NCI-H446 (cell line): ENCODE results near the gene ZBED5.
"Not testable (repeated sequence)": the region's sequence is repeated elsewhere in the genome, so short reads cannot be mapped to it uniquely, and the experiment has no call there.

Experiments used
- DNase-seq, 2 experiments: peaks; one replicate each; lab custom pipeline; 2025; lab: John Stamatoyannopoulos, UW

The ZBED5 gene

DNA sequence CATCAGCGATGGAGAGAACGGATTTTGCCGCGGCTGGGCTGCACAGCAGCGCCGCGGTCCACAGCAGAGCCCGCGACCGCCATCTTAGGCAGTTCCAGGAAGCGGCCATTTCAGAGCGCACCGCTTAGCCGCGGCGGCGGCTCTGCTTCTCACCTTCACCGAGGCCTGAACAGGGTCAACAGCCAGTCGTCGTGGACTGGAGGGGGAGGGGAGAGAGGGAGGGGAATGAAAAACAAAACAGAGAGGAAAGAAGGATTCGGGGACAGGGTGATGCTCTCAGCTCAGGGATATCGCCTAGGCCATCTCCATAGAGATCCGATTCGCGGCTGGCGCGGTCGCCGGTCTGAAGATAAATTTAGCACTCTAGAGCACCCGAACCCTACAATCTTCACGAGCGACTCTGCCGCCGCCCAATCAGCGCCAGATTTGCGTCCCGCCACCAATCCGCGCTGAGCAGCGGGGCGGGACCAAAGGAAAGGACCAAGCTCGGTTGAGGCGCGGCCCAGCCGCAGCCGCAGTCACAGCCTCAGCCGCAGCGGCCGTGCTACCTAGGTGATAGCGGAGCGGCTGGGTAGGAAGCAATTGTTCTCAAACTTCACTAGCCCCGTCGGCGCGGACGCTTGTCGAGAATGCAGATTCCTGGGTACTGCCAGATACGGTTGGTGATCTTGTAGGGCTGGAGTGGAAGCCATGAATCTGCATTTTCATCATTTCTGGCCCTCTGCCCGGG lies at the start of gene ZBED5:
TSS of gene ZBED5 (minus strand) at position 345 of the 730 bp plus-strand sequence. CDS start 3,108 bp downstream, outside the sequence.
- DNase-seq: peak; percentile 90 to 99

DNA sequence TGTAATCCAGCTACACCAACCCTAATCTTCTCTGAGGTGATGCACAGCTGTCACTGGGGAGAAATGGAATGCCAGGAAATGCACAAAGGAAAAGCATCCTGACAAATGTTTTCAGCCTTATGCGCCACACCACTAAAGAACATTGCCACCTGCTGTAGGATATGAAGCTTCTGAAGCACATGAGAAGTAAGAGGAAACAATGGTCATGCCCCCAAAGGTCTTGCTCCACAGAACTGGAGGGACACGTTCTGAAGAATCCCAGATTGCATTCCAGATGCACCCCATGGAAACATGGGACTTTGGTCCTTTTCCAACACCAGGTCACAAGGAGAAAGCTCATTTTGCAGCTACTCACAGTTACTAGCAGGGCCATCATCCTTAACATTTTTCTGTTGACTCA lies 48.7 kb upstream of the ZBED5 start:
- peak in 1 of 2 experiments; percentile 21 for DNase-seq

DNA sequence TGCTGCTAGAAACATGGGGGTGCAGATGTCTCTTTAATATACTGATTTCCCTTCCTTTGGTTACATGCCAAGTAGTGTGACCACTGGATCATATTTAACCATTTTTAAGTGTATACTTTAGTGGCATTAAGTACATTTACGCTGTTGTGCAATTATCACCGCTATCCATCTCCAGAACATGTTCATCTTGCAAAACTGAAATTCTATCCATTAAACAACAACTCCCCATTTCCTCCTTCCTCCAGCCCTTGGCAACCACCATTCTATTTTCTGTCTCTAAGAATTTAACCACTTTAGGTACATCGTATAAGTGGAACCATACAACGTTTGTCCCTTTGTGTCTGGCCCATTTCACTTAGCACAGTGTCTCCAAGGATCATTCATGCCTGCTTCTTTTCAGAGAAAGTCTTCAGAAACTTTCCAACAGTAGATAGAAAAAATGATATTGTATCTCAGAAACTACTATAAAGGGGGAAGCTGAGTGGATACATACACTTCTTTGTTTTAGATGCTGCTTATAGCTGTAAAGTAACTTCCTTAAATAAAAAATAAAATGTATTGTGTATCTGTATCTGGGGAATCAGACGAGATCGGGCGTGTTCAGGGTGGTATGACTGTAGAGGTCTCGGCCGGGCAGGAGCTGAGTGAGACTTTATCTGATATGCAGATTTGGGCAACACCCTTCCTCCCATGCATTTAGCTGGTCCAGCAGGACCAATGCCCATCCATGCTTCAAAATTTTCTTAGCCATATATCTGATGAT lies 44.6 kb upstream of the ZBED5 start:
- no peak for DNase-seq

DNA sequence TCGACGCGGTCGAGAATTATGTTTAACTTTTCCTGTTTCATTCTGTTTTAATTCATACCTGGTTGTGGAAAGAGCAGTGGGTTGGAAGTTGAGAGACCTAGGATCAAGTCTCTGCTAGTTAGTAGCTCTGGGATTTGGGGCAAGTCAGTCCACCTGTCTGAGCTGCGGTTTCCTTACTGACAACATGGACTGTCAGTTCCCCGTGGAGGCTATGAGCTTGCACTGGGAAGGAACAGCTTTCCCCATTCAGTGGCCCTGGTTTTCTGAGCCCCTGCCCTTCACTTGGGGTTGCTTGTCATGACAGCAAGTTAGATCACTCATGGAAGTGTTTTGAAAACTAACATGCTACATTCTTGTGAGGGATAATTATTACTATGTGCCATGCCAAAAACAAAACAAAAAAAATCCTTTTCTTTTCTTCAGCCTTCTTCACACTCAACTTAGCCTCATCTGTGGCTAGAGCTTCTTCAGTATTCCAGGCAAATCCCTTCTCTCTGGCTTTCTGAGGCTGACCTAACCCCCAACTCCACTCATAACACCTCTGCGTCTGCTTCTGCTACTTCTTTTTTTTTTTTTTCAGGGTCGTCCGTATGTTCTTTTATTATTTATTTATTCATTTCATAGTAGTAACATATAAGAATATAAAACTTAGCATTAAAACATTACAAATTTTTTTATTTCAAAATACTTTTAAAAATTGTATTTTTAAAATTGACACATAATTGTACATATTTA lies 43.0 kb upstream of the ZBED5 start:
- DNase-seq: peak in 1 of 2 experiments; percentile 34

DNA sequence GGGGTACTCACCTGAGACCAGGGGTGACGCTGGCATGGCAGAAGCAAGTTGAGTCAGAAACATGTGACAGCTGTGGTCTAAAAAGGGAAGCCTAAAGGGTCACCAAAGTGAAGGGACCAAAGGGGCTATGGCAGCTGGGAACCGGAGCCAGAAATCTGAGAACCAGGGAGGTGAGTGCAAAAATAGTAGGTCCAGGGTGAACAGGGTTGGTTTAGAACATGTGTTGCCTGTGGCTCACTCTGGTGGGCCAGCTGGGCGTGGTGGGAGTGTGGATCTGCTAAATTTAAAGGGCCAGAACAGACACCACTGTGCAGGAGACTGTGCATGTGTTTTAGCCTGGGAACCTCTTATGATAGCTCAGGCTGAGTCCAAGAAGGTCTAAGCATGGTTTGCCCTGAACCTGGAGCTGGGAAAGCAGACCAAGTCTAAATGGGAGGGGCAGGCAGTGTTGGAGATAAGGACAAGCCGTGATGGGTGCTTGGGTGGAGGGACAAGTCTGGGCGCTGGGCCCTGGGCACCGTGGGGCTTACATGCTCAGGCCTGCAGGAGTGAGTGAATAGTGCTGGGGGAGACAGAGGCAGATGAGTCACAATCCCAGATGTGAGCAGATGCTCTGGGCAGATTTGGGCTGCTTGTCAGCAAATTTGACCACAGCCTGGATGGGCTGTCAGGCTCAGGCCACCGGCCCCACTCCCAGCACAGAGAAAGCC lies 41.4 kb upstream of the ZBED5 start:
- peak in 1 of 2 experiments; percentile 45 for DNase-seq

DNA sequence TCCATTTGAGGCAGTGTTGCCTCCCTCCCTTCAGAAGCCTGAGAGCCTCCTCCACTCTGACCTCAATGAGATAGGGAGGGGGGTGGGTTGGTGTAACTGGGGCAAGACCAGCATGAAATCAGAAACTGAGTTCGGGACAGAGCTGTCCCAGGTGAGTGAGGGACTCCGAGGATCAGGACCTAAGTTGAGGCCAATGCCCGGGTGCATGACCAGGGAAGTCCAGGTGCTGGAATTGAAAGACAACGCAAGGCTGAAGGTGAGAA lies 40.8 kb upstream of the ZBED5 start:
- no peak for DNase-seq

DNA sequence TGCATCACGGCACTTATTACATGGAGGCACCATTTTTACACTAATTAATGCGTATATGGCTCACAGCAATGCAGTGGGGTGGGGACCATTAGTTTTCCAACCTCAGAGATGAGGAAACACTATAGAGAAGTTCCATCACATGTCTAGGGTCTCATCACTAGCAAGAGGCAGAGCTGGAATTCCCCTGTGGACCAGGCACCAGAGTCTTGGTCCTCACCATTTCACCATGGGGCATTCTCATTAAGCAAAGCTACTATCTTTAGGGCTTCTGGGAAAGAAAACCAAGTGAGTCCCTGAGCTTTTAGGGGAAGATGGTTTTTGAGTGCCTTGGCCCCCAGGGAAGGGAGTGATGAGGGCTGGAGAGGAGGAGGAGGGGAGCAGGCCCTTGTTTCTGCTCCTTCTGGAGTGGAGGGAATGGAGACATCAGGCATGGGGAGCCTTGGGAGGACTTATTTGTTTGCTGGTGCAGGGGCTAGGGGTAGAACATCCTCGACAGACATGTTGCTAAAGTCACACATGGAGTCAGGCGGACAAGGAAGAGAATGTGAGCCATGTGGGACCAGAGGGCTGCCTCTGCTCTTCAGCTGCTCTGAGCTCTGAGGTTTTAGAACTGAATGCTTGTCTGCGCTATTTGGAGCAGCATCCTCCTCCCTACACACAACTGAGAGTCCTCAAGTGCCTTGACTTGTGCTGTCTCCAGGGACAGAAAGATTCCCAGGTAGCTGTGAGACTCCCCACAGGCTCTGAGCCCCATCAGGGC lies 40.3 kb upstream of the ZBED5 start:
- DNase-seq: no peak

DNA sequence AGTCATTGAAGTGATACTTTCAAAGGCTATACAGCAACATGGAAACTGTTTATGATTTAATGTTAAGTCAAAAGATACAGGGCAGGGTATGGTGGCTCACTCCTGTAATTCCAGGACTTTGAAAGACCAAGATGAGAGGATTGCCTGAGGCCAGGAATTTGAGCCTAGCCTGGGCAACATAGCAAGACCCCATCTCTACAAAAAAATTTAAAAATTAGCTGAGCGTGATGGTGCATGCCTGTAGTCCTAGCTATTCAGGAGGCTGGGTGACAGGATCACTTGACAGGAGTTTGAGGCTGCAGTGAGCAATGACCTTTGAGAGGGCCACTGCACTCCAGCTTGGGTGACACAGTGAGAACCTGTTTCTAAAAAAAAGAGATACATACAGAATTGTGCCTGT lies 39.3 kb upstream of the ZBED5 start:
- DNase-seq: no peak

DNA sequence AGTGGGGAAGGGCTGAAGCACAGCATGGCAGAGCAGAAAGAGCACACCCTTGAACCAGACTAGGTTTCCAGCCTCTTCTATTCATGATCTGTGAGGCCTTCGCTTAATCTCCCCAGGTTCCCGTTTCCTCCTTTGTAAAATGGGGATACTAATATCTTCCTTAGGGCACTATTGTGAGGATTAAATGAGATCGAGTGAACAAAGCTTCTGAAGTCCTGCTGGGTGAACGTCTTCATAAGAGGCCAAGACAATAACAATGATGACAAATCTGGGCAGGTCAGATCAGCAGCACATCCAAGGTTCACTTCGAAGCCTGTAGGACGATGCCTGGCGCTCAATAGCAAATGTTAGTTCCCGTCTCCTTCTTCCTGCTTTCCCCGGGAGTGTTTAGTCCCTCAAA lies 38.6 kb upstream of the ZBED5 start:
- no peak for DNase-seq

DNA sequence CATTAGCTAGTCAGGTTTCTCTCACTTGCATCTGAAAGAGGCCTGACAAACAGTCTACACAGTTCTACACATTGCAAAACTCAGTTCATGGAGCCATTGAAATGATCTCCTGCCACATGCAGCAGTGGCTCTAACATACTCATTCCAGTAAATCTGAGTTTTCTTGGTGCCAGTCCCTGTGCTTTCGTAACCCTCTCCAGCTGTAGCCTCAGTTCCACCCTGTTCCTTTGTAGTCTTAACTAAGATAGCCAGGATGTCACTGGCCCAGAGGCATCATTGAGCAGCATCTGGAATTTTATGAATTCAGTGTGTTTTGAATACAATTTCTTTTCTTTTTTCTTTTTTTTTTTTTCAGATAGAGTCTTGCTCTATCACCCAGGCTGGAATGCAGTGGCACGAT lies 37.4 kb upstream of the ZBED5 start:
- DNase-seq: no peak

DNA sequence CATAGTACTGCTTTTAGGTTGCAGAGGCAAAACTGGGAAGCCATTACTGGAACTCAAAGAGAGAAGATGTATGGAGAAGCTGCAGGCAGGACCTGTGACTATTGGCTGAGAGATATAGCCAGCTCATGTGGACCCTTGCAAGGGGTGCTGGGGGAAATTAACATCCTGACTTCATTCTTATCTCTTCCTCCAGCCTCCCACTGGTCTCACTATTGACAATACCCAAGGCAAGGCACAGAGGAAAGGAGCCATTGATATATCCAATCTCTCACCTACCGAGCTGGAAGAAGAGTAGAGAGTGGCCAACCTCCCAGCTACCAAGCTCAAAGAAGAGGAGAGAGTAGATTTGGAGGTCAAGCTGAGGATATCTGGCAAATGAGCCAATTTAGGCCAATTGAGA lies 36.8 kb upstream of the ZBED5 start:
- no peak for DNase-seq

DNA sequence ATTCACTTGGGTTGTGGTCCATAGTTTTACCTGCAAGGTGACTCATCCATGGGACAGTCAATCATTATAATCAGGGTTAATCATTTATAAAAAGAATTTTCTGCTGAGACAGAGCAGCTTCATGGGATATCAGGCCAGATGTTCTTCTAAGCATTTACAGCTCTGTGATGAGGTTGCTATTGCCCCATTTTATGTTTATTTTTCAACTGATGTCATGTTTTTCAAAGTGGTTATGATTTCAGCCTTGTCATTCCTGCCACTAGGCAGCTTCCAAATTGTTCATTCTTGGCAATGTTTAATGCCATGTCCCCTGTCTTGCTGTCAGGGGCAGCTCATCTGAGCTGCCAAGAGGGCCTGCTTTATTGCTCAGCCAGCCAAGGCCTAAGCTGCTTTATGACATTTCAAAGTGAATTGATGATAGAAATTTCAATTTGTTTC lies 35.9 kb upstream of the ZBED5 start:
- peak; percentile 7 to 51 for DNase-seq

DNA sequence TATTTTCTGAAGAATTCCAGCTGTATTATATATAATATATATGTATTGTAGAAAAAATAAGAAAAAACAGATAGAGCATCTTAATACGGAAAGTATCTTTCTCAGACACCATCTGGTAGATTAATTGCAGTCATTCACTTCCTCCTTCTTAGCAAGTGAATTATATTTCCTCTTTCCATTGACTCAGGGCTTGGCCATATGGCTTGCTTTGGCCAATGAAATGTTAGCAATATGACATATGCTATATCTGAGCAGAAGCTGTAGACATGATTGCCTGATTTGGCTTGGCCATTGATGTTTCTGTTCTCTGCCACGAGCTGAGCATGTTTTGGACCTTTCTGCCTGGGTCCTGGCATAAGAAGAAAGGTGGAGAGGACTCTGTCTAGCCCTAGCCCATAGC lies 34.4 kb upstream of the ZBED5 start:
- DNase-seq: peak in 1 of 2 experiments; percentile 66

DNA sequence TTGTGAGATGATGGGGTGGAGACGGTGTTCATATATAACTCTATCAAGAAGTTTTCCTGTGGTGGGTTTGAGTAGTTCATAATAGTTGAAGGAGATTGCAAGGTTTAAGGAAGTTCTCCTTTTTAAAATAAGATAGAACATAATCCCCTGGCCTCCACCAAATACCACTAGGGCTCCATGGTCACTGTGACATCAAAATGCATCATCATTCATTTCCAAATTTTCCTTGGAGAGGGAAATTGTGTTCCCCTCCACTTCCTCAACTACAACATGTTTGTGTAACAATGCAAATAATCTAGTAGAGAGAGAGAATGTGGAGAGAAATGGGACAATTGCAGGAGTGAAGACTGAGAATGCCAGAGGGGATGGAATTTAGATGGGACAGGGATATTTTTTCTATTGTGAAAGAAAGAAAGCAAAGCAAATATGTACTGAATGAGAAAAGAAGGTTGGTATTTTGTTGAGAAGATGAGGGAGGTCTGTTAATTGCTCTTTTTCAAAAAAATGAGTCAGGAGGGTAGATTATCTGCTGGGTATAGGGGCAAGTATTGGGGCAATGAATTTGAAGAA lies 33.4 kb upstream of the ZBED5 start:
- DNase-seq: no peak

DNA sequence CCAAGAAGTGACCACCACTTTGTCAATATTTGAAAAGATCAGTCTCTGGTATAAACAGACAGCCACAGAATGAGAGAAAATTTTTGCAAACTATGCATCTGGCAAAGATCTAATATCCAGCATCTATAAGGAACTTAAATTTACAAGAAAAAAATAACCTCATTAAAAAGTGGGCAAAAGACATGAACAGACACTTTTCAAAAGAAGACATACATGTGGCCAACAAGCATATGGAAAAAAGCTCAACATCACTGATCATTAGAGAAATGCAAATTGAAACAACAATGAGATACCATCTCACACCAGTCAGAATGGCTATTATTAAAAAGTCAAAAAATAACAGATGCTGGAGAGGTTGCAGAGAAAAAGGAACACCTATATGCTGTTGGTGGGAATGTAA lies 32.2 kb upstream of the ZBED5 start:
- DNase-seq: not testable (repeated sequence)

DNA sequence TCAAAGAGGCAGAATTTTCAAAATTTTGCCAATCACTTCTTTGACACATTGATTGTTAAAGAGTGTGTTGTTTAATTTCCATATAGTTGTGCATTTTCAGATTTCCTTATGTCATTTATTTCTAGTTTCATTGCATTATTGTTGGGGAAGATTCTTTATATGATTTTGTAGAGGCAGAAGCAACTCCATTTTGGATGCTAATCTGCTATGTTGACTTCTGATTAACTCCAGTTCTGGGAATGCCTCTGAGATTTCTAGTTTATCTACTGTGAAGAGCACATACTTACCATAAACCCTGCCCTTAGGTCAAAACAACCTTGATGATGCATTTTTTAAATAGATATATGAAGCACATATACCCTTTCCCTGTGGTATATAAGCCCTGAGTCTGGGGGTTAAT lies 29.5 kb upstream of the ZBED5 start:
- DNase-seq: no peak

DNA sequence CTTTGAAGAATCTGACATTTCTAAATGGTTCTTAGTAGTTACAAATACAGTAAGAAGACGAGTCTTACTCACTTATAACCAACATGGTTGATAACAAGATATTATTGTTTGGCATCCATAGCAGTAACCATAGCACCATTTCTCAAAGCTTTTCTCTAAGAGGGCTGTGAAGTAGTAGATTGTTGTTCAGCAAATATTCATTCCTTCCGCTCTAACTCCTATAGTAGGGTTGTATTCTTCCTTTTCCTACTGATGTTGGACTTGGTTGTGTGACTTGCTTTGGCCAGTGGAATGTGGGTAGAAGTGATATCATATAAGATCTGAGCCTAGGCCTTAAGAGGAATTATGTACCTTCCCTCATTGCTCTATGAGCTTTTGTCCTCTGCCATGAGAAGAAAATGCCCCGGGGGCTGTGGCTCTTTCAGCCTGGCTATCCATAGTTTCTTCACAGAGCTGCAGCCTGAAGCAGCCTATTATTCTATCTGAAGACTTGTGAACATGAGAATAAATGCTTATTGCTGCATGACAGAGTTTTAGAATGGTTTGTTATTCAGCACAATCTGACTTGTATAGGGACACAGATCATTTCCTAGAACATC lies 28.9 kb upstream of the ZBED5 start:
- no peak for DNase-seq

DNA sequence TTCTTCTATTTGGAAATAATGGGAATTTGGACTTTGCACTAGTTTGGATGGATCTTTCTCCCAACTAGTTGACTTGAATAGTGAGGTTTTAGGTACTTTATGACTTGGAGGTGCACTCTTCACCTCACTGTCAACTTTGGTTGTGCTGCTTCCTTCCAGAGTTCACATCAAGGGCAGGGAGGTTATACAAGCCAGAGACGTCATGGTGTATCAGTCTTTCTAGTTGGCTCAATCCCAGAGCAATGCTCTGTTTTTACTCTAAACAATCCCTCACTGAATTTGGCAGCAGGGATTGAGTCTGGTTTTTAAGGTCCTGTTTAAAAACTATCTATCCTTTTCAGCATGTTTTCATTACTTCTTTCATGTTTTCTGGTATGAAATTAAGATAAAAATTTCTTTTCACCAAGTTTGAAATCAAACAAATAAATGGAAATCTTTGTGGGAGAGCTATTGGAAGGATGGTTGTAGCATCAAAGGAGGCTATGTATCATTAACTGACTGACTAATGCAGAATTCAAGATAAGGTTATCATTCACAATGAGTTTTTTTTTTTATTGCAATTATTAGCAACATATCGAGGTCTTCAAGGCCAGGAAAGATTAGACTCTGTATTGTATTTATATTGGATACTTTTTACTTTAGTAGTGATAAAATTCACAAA lies 28.0 kb upstream of the ZBED5 start:
- DNase-seq: peak in 1 of 2 experiments; percentile 6

DNA sequence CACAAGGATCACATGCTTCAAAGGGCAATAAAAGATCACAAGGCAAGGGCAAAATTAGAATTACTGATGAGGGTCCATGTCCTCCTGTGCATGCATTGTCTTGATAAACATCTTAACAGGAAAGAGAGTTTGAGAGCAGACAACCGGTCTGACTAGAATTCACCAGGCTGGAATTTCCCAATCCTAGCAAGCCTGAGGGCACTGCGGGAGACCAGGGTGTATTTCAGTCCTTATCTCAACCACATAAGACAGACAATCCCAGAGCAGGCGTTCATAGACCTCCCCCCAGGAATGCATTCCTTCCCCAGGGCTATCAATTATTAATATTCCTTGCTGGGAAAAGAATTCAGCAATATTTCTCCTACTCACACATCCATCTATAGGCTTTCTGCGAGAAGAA lies 26.4 kb upstream of the ZBED5 start:
- not testable (repeated sequence) for DNase-seq

DNA sequence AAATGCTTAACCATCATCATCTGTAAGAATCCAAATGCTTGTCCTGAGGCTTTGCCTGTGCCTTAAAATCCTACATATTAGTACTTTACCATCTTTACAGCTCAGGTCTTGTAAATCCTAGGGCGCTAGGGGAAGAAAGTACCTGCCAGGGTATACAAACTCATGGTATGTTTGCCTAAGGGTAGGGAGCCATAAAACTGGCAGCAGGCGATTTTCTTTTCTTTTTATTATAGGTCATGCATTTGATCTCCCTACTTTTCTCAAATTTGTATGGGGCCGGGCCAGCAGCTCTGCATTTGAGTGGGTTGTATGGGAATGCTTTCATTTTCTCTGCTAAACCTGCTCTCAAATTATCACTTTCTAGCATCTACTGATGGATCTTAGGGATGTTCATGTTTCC lies 24.0 kb upstream of the ZBED5 start:
- DNase-seq: no peak
